Uterus (tissue), 2 donors: ENCODE measurements around the gene SMAP2.

Experiments used
- CTCF ChIP-seq, 4 experiments: fragments of 200-600 bp in 2 of 4; fragments of 450-650 bp in 2 of 4; sonication (generic) in 2 of 4; IDR thresholded peaks; one replicate each; pipeline ENCODE4 v1.5.1; 2016 to 2019; ENCODE audit warnings: antibody characterized with exemption in 4 of 4, mild to moderate bottlenecking in 2 of 4, moderate library complexity in 1 of 4
- POLR2A ChIP-seq, 2 donors: fragments of 450-650 bp; IDR thresholded peaks; one replicate each; pipeline ENCODE4 v1.6.1; 2016; ENCODE audit warnings: antibody characterized with exemption in 2 of 2, mild to moderate bottlenecking in 1 of 2, moderate library complexity in 1 of 2

- TF ChIP-seq CTCF (IDR thresholded peaks at IDR 0.05) = no peak
- no peak for TF ChIP-seq POLR2A (IDR thresholded peaks at IDR 0.05)
Measured at GRCh38 chr1:40383488-40384412, 10.2 kb downstream of the SMAP2 start.
